HepG2 (cell line): Measurements from ENCODE around the gene TULP3. TPM values are rescaled to one million over a fixed set of nuclear protein-coding genes. Genes with fewer than 3 reads are reported as not detected.

ENCODE experiments used
- CHD2 ChIP-seq: IDR thresholded peaks from 2 replicates; pipeline ENCODE4 v1.6.1; 2011; ENCODE audit warnings: low read depth, low read length, improper control_type of control experiment
- FLYWCH1 ChIP-seq: sonication (generic); formaldehyde crosslinking; IDR thresholded peaks from 2 replicates; pipeline ENCODE4 v1.8.1; 2023; ENCODE audit warnings: mild to moderate bottlenecking, missing genetic modification reagents
- HMG20A ChIP-seq: IDR thresholded peaks from 2 replicates; pipeline ENCODE4 v1.6.1; 2016; ENCODE audit warnings: borderline replicate concordance
- ISL2 ChIP-seq: sonication (generic); formaldehyde crosslinking; IDR thresholded peaks from 2 replicates; pipeline ENCODE4 v1.5.0; 2020; ENCODE audit warnings: missing genetic modification reagents
- KAT2B ChIP-seq: fragments of 150-350 bp; IDR thresholded peaks from 2 replicates; pipeline ENCODE4 v1.6.1; 2014; ENCODE audit warnings: low read depth, low read length, borderline replicate concordance
- KLF16 ChIP-seq, 2 experiments: sonication (generic) in 1 of 2; formaldehyde crosslinking in 1 of 2; IDR thresholded peaks; 2 replicates each; pipeline versions ENCODE4 v1.6.1 to v1.8.0; 2016 to 2023; ENCODE audit warnings: missing genetic modification reagents in 2 of 2, missing compliant biosample characterization in 1 of 2
- MEIS1 ChIP-seq: sonication (generic); formaldehyde crosslinking; IDR thresholded peaks from 2 replicates; pipeline ENCODE4 v1.9.0; 2021; ENCODE audit warnings: mild to moderate bottlenecking, missing genetic modification reagents, moderate library complexity, borderline replicate concordance
- MIER2 ChIP-seq: IDR thresholded peaks from 2 replicates; pipeline ENCODE4 v1.6.1; 2016; ENCODE audit warnings: missing biosample characterization, missing genetic modification reagents
- MTA3 ChIP-seq: sonication (generic); formaldehyde crosslinking; IDR thresholded peaks from 2 replicates; pipeline ENCODE4 v1.4.0; 2020; ENCODE audit warnings: missing genetic modification reagents
- NBN ChIP-seq: fragments of 450-650 bp; conservative IDR thresholded peaks from 2 replicates; pipeline ENCODE4 v1.6.1; 2017
- NPAS2 ChIP-seq: sonication (generic); formaldehyde crosslinking; IDR thresholded peaks from 2 replicates; pipeline ENCODE4 v1.8.0; 2022; ENCODE audit warnings: mild to moderate bottlenecking, missing genetic modification reagents, borderline replicate concordance
- NR3C1 ChIP-seq: sonication (generic); formaldehyde crosslinking; IDR thresholded peaks from 2 replicates; pipeline ENCODE4 v1.4.0; 2020; ENCODE audit warnings: missing genetic modification reagents
- PRPF4 ChIP-seq: fragments of 200-400 bp; formaldehyde crosslinking; IDR thresholded peaks from 2 replicates; pipeline ENCODE4 v1.6.1; 2016; ENCODE audit warnings: low read length, low read depth; ENCODE audit not compliant: poor library complexity, severe bottlenecking
- SP4 ChIP-seq: sonication (generic); formaldehyde crosslinking; IDR thresholded peaks from 2 replicates; pipeline ENCODE4 v1.8.1; 2023; ENCODE audit warnings: mild to moderate bottlenecking, missing genetic modification reagents
- XBP1 ChIP-seq: sonication (generic); formaldehyde crosslinking; IDR thresholded peaks from 2 replicates; pipeline ENCODE4 v1.5.0; 2020; ENCODE audit warnings: missing genetic modification reagents
- ZBTB4 ChIP-seq: sonication (generic); formaldehyde crosslinking; IDR thresholded peaks from 2 replicates; pipeline ENCODE4 v1.4.0; 2020; ENCODE audit warnings: missing genetic modification reagents, mild to moderate bottlenecking, borderline replicate concordance
- ZBTB46 ChIP-seq: sonication (generic); formaldehyde crosslinking; IDR thresholded peaks from 2 replicates; pipeline ENCODE4 v1.4.0; 2020; ENCODE audit warnings: mild to moderate bottlenecking, missing genetic modification reagents, borderline replicate concordance
- ZBTB7B ChIP-seq: sonication (generic); formaldehyde crosslinking; IDR thresholded peaks from 2 replicates; pipeline ENCODE4 v1.4.0; 2020; ENCODE audit warnings: missing genetic modification reagents
- ZFX ChIP-seq: sonication (generic); formaldehyde crosslinking; IDR thresholded peaks from 2 replicates; pipeline ENCODE4 v1.4.0; 2020; ENCODE audit warnings: mild to moderate bottlenecking, low read depth, missing genetic modification reagents, moderate library complexity
- ZMYM3 ChIP-seq: sonication (generic); formaldehyde crosslinking; IDR thresholded peaks from 2 replicates; pipeline ENCODE4 v1.5.1; 2020; ENCODE audit warnings: mild to moderate bottlenecking, missing genetic modification reagents
- ZNF256 ChIP-seq: sonication (generic); formaldehyde crosslinking; conservative IDR thresholded peaks from 2 replicates; pipeline ENCODE4 v1.4.0; 2020; ENCODE audit warnings: missing genetic modification reagents
- ZNF674 ChIP-seq: sonication (generic); formaldehyde crosslinking; IDR thresholded peaks from 2 replicates; pipeline ENCODE4 v1.5.0; 2020; ENCODE audit warnings: low read depth, mild to moderate bottlenecking, missing genetic modification reagents
- ZNF678 ChIP-seq: sonication (generic); formaldehyde crosslinking; IDR thresholded peaks from 2 replicates; pipeline ENCODE4 v1.4.0; 2020; ENCODE audit warnings: mild to moderate bottlenecking, missing genetic modification reagents
- ZNF776 ChIP-seq: sonication (generic); formaldehyde crosslinking; IDR thresholded peaks from 2 replicates; pipeline ENCODE4 v1.4.0; 2020; ENCODE audit warnings: mild to moderate bottlenecking, missing genetic modification reagents
- ZNF788 ChIP-seq: sonication (generic); formaldehyde crosslinking; IDR thresholded peaks from 2 replicates; pipeline ENCODE4 v1.5.0; 2020; ENCODE audit warnings: mild to moderate bottlenecking, missing genetic modification reagents, borderline replicate concordance
- ZNF792 ChIP-seq: IDR thresholded peaks from 2 replicates; pipeline ENCODE4 v1.6.1; 2016
- polyA plus RNA-seq, 8 experiments: library from polyadenylated mRNA; depleted of rRNA in 3 of 8; stranded (reverse) in 7 of 8; unstranded in 1 of 8; fragments of >200 nt; fragmentation: Illumina TruSeq in 4 of 8; extraction: Trizol in 4 of 8; gene quantifications; 2 replicates each; pipeline versions ENCODE4 v1.2.1 to v1.2.3, GENCODE V29; 2011 to 2016; ENCODE audit warnings: low read depth in 4 of 8, missing spikeins in 1 of 8, mixed read lengths in 1 of 8; ENCODE audit not compliant: insufficient read depth in 1 of 8
- total RNA-seq, 5 experiments: library from RNA; depleted of rRNA; stranded (reverse); fragments of >200 nt; fragmentation: Illumina TruSeq; extraction: Trizol; gene quantifications; 2 replicates each; pipeline ENCODE4 v1.2.3, GENCODE V29; 2016; ENCODE audit warnings: low read depth in 1 of 5
- TF ChIP-seq, protein P1 (sequence below): sonication (generic); formaldehyde crosslinking; IDR thresholded peaks from 2 replicates; pipeline ENCODE4 v1.9.0; 2021; ENCODE audit warnings: missing genetic modification reagents, mild to moderate bottlenecking, borderline replicate concordance

The TULP3 gene
- total and polyA plus RNA-seq, 2 of the 13 experiments (the other 11 are each of a cell fraction or from before 2014, with no cell fraction given): 11.2 to 13.2 TPM

DNA sequence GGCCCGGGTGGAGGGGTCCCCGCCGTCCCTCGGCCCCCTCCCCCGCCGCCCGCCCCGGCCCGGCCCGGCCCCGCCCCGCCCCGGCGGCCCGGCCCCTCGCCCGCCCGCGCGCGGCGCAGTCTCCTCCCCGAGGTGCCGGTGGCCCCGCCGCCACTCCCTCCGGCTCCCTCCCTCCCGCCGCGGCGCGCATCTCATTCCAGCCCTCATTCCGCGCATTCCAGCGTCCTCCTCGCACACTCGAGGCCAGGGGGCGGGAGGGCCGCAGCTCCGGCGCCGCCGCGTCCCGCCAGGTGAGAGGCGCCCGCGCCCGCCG lies 68.5 kb downstream of the TULP3 start, which contains the start of gene TEAD4 (continued):
- TF ChIP-seq HMG20A (CRISPR knock-in tag) (no peak; the same call in 1 of the 2 replicates), KAT2B (no peak), ZFX (CRISPR knock-in tag) (peak; percentile 27; the same call in 1 of the 2 replicates), NR3C1 (CRISPR knock-in tag) (no peak), NPAS2 (CRISPR knock-in tag) (no peak), MEIS1 (CRISPR knock-in tag) (no peak), ZNF792 (no peak), ZMYM3 (CRISPR knock-in tag) (no peak; the same call in 1 of the 2 replicates), FLYWCH1 (no peak), MTA3 (no peak), MIER2 (CRISPR knock-in tag) (no peak), ZBTB7B (CRISPR knock-in tag) (peak; percentile 4; the same call in 1 of the 2 replicates), ZBTB4 (no peak), CHD2 (no peak), PRPF4 (no peak), ZNF776 (CRISPR knock-in tag) (no peak), ZNF678 (CRISPR knock-in tag) (no peak), SP4 (CRISPR knock-in tag) (peak; percentile 48; the same call in 1 of the 2 replicates), XBP1 (CRISPR knock-in tag) (no peak), ZNF674 (CRISPR knock-in tag) (no peak), ZNF256 (no peak), KLF16 (CRISPR knock-in tag; IDR thresholded peaks at IDR 0.05) (no peak), ZBTB46 (CRISPR knock-in tag) (no peak), NBN (no peak), ISL2 (CRISPR knock-in tag) (no peak), ZNF788 (CRISPR knock-in tag) (no peak)
- TF ChIP-seq, protein P1, sequence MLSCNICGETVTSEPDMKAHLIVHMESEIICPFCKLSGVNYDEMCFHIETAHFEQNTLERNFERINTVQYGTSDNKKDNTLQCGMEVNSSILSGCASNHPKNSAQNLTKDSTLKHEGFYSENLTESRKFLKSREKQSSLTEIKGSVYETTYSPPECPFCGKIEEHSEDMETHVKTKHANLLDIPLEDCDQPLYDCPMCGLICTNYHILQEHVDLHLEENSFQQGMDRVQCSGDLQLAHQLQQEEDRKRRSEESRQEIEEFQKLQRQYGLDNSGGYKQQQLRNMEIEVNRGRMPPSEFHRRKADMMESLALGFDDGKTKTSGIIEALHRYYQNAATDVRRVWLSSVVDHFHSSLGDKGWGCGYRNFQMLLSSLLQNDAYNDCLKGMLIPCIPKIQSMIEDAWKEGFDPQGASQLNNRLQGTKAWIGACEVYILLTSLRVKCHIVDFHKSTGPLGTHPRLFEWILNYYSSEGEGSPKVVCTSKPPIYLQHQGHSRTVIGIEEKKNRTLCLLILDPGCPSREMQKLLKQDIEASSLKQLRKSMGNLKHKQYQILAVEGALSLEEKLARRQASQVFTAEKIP: no peak
